ENCODE results near the gene SPZ1. TPM values are rescaled to one million over a fixed set of nuclear protein-coding genes. Genes with fewer than 3 reads are reported as not detected.
"Not testable (repeated sequence)": the region's sequence is repeated elsewhere in the genome, so short reads cannot be mapped to it uniquely, and the experiment has no call there.

The SPZ1 gene
- total and polyA plus RNA-seq, 8 donors: not detected

DNA sequence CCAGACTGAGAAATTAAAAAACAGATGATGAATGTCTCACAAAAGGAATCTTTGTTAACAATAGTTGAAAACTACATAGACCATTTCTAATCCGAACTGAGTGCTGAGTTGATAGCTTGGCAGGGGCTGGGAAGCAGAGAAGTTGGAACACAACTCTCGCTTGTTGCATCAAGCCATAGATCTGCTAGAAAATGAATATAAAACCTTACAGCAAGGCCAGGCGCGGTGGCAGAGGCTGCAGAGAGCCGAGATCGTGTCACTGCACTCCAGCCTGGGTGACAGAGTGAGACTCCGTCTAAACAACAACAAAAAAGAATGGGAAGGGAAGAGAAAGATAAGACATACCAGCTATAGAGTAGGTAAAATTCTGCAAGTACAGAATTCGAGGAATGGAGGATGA is 28.0 kb upstream of the SPZ1 start:
- Histone ChIP-seq H3K9me3 (no peaks in the 10 kb centered on the region), H3K4me1 (no peaks in the 10 kb centered on the region), H3K27me3 (no peaks in the 10 kb centered on the region), H3K36me3 (no peaks in the 10 kb centered on the region), H3K27ac (no peak overlapping the region), H3K4me3 (no peak overlapping the region)
- intact Hi-C loops (cut with DNase I): no loop called here
- DNase-seq: no peak
- TF ChIP-seq, protein P1, sequence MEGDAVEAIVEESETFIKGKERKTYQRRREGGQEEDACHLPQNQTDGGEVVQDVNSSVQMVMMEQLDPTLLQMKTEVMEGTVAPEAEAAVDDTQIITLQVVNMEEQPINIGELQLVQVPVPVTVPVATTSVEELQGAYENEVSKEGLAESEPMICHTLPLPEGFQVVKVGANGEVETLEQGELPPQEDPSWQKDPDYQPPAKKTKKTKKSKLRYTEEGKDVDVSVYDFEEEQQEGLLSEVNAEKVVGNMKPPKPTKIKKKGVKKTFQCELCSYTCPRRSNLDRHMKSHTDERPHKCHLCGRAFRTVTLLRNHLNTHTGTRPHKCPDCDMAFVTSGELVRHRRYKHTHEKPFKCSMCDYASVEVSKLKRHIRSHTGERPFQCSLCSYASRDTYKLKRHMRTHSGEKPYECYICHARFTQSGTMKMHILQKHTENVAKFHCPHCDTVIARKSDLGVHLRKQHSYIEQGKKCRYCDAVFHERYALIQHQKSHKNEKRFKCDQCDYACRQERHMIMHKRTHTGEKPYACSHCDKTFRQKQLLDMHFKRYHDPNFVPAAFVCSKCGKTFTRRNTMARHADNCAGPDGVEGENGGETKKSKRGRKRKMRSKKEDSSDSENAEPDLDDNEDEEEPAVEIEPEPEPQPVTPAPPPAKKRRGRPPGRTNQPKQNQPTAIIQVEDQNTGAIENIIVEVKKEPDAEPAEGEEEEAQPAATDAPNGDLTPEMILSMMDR (IDR thresholded peaks at IDR 0.05): no peak
- ATAC-seq: no peak

DNA sequence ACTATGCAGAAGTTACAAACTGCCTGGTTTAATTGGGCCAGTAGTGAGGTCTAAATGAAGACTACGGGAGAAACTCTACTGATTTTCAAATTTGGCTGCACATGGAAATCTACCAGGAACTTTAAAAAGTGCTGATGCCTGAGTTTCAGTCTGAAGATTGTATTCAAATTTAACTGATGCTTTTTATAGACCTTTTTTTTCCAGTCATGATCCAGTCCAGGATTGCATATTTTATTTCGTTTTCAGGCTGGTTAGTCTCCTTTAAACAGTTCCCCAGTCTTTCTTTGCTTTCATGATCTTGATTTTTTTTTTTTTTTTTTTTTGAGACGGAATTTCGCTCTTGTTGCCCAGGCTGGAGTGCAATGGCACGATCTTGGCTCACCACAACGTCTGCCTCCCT is 23.7 kb upstream of the SPZ1 start:
- intact Hi-C loops (cut with DNase I): no loop called here
- Histone ChIP-seq H3K36me3 (no peaks in the 10 kb centered on the region), H3K27ac (no peak overlapping the region), H3K4me3 (no peak overlapping the region), H3K27me3 (no peaks in the 10 kb centered on the region), H3K4me1 (no peaks in the 10 kb centered on the region), H3K9me3 (no peaks in the 10 kb centered on the region)
- ATAC-seq: no peak
- TF ChIP-seq, protein P1 (IDR thresholded peaks at IDR 0.05): no peak
- no peak for DNase-seq

DNA sequence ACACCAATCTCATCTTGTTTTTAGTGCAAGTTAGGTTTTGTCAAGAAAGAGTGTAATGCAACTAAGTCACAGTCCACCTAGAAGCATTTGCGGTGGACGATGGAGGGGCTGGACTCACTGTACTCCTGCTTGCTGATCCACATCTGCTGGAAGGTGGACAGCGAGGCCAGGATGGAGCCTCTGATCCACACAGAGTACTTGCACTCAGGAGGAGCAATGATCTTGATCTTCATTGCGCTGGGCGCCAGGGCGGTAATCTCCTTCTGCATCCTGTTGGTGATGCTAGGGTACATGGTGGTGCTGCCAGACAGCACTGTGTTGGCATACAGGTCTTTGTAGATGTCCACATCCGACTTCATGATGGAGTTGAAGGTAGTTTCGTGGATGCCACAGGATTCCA is 20.2 kb upstream of the SPZ1 start:
- intact Hi-C loops (cut with DNase I): no loop called here
- H3K4me1 ChIP-seq: no peaks in the 10 kb centered on the region
- DNase-seq (no peak), ATAC-seq (no peak)
- no peak overlapping the region for H3K27ac ChIP-seq
- H3K36me3 ChIP-seq: no peaks in the 10 kb centered on the region
- H3K9me3 ChIP-seq: no peaks in the 10 kb centered on the region
- TF ChIP-seq, protein P1 (IDR thresholded peaks at IDR 0.05): no peak
- no peak overlapping the region for H3K4me3 ChIP-seq
- no peaks in the 10 kb centered on the region for H3K27me3 ChIP-seq

DNA sequence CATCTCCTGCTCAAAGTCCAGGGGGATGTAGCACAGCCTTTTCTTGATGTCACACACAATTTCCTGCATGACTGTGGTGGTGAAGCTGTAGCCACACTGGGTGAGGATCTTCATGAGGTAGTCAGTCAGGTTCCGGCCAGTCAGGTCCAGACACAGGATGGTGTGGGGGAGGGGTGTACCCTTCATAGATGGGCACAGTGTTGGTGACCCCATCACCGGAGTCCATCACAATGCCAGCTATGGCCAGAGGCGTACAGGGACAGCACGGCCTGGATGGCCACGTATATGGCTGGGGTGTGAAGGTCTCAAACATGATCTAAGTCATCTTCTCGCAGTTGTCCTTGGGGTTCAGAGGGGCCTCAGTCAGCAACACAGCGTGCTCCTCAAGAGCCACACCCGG is 19.7 kb upstream of the SPZ1 start:
- ATAC-seq (no peak), DNase-seq (no peak)
- no peaks in the 10 kb centered on the region for H3K4me1 ChIP-seq
- no peaks in the 10 kb centered on the region for H3K27me3 ChIP-seq
- TF ChIP-seq, protein P1 (IDR thresholded peaks at IDR 0.05): no peak
- no peak overlapping the region for H3K27ac ChIP-seq
- H3K36me3 ChIP-seq: no peaks in the 10 kb centered on the region
- no peaks in the 10 kb centered on the region for H3K9me3 ChIP-seq
- intact Hi-C loops (cut with DNase I): no loop called here
- no peak overlapping the region for H3K4me3 ChIP-seq

DNA sequence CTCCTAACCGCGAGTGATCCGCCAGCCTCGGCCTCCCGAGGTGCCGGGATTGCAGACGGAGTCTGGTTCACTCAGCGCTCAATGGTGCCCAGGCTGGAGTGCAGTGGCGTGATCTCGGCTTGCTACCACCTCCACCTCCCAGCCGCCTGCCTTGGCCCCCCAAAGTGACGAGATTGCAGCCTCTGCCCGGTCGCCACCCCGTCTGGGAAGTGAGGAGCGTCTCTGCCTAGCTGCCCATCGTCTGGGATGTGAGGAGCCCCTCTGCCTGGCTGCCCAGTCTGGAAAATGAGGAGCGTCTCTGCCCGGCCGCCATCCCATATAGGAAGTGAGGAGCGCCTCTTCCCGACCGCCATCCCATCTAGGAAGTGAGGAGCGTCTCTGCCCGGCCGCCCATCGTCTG is 19.0 kb upstream of the SPZ1 start:
- DNase-seq; H3K4me3 ChIP-seq; ATAC-seq; H3K27ac ChIP-seq; intact Hi-C loops (cut with DNase I); H3K36me3 ChIP-seq; H3K27me3 ChIP-seq; H3K9me3 ChIP-seq; H3K4me1 ChIP-seq: not testable (repeated sequence)

DNA sequence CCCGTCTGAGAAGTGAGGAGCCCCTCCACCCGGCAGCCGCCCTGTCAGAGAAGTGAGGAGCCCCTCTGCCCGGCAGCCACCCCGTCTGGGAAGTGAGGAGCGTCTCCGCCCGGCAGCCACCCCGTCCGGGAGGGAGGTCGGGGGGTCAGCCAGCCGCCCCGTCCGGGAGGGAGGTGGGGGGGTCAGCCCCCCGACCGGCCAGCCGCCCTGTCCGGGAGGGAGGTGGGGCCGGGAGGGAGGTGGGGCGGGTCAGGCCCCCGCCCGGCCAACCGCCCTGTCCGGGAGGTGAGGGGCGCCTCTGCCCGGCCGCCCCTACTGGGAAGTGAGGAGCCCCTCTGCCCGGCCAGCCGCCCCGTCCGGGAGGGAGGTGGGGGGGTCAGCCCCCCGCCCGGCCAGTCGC is 18.5 kb upstream of the SPZ1 start:
- H3K4me1 ChIP-seq; H3K36me3 ChIP-seq; H3K27me3 ChIP-seq; intact Hi-C loops (cut with DNase I); H3K4me3 ChIP-seq; H3K27ac ChIP-seq; ATAC-seq; H3K9me3 ChIP-seq; DNase-seq: not testable (repeated sequence)

Data from left lung (tissue), 10 donors.